ENCODE data around the gene LNX2.

Gene LNX2

DNA sequence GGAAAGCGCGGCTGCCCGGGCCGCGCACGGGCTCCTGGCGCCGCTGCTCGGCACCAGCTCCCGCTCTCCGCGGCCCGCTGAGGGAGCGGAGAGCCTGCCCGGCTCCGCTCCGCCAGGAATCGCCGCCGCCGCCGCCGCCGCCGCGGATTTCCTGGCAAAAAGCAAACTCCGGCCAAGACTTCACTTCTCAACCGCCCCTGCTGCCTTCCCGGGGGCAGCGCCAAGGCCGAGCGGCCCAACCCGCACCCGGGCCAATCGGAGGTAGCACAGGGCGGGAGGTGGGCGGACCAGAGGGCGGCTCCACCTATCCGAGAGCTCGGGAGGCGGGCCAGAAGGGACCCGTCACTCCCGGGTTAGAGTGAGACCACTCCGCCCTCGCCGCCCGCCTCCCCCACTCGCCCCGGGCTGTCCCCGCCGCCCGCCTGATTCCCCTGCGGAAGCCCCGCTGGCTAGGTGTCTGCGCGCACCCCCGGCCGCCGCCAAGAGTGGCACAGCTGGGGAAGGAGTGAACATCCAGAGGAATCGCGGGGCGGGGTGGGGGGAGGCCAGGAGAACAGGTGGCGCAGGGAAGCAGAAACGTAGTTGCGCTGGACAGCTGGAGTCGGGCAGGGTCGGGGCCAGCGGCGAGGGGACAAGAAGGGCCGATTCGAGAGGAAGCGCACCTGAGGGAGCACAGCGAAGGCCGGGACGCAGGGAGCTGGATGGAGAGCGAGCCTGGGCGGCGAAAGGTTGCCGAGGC is at the start of gene LNX2:
LNX2 (minus strand) TSS at position 153 of the 739 bp plus-strand sequence. CDS start 38,826 bp downstream, outside the sequence.
- peak; percentile 95 for DNase-seq (ENCODE audit: low spot score)

DNA sequence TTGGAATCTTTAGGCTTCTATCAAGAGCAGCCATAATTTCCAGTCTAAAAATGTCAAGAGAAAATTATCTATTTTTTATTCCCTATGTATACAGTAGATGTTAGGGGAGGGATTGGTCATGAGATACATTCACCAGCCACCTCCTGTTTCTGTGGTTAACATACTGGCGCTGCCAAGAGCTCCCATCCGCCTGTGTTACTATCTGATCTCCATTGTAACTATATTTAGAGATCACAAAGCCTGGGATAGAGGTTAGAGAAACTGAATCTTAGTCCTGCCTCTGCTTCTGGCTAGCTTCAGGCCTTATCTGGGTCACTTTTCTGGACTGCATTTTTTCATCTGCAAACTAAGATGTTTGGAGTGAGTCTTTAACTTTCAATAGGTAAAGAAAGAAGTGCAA is 47.6 kb upstream of the LNX2 start:
- no peak for DNase-seq (ENCODE audit: low spot score)

DNA sequence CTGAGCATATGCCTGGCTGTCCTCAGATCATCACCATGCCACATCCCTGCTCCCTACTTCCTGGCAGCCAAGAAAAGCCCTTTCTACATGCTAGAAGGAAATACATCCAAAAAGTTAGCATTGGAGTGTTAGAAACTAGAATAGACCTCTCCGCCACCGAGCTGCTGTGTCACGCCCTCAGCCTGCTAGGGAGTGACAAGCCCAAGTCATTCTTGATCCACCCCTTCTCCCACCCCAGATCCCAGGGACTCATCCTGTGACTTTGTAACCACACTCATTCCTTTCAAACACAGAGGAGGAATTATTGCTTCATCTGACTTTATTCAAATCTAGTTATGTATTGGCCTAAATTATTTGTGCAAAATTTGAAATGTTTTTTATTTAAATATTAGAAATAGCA is 46.6 kb upstream of the LNX2 start:
- no peak for DNase-seq (ENCODE audit: low spot score)

DNA sequence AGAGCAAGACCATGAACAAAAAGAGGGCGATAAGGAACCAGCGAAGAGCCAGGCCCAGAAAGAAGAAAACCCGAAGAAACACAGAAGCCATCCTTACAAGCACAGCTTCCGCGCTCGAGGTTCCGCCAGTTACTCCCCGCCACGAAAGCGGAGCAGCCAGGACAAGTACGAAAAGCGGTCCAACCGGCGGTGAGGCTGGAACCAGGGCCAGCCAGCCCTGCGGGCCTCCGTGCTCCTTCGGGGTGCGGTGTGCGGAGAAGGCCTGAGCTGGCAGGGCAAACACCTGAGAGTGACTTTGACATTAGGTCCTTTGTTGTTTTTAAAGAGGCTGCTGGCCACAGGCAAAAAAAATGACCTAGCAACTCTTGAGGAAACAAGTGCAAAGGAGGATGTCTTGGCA is 45.4 kb upstream of the LNX2 start:
- no peak for DNase-seq (ENCODE audit: low spot score)

DNA sequence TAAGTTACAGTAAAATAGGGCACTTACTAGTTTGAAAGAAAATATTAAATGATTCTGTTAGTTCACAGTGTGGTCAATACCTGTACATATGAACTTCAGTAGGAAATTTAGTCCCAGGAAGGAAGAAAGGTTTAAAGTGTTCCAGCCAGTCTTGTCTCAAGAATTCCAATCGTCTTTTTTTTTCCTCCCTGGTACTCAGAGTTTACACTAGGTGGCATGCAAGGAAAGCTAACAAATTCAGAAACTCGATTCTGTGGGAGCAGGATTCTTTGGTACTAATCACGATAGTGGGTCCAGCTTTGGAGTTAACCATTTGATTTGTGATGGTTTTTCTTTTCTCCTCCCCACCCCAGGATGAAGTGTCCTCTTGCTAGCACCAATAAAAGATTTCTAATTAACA is 45.0 kb upstream of the LNX2 start:
- DNase-seq (ENCODE audit: low spot score): peak; percentile 14

DNA sequence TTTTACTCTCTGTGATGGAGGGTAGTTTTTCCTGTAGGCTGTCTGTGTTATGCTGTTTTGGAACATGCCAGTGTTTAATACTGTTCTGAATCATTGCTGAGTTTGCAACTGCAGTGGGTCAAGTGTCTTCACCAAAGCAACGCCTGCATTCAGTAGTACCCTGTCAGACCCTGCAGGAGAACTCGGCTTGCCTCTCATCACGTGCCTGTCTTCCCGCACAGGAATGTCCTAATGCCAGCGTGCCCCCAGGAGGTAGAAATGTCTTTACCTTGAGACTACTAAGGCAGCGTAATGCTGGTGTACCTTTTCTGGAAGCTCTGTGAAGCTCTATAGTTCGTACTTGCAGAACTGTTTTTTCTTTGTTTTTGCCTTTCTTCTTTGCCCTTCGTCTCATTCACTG is 43.6 kb upstream of the LNX2 start:
- no peak for DNase-seq (ENCODE audit: low spot score)

DNA sequence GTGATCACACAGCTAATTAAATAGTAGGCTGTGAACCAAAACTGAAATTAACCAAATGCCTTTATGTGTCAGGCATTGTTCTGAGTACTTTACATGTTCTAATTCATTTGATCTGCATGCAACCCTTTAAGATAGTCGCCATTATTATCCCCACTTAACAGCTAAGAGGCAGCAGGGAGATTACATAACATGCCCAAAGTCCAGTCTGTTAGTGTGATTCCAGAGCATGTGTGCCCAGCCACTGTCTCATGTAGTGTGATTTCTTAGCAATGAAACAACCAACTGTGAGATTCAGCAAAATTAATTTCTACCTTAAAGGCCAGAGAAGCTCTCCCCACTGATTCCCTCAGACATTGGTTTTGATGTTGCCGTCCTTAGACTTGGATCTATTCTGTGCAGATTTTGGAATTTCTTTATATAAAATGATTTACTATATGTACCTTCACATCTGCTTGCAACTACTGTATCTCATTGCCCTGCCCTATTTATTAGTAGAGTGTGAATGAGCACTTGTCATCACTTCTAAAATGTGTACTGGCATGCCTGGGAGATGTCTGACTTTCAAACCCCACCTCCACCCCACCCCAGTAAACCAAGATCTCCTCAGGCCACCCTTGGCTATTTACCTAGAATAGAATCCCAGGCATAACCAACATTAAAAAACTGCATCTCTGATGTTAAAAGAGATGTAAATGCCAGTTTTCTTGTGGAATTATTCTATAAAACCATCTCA is 42.6 kb upstream of the LNX2 start:
- DNase-seq (ENCODE audit: low spot score): no peak

DNA sequence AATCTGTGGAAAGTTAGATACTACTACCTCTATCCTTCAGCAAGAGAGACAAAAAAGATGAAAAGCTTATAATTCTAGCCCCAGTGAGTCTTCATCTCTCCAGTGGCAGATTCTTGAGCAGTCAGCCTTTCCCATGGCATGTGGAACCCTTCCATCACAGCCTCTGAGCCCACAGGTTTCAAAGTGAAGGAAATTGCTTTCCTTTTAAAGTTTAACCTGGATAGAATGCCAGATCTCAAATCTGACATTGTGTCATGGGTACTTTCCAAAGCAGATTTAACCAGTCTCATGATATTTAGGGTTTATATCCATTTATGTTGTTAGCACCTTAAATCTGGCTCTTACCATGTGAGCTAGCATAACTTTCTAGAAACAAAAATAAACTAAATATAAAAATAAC is 40.7 kb upstream of the LNX2 start:
- no peak for DNase-seq (ENCODE audit: low spot score)

DNA sequence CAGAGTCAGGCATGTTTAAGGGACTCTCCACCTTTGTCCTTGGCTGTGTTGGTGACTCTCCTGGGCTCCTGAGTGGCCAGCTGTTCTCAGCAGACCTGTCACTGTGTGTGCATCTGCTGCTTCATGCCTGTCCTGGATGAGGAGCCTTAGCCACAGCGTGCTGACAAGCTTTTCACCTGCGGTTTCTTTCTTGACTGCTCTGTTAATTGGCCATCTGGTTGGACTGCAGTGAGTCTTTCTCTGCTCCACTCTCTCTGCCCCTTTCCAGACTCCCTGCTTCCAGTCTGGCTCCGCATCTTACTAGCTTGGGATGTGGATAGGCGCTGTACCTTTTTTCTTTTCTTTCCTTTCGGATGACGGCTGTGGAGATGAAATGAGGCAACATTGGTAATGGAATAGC is 40.2 kb upstream of the LNX2 start:
- no peak for DNase-seq (ENCODE audit: low spot score)

DNA sequence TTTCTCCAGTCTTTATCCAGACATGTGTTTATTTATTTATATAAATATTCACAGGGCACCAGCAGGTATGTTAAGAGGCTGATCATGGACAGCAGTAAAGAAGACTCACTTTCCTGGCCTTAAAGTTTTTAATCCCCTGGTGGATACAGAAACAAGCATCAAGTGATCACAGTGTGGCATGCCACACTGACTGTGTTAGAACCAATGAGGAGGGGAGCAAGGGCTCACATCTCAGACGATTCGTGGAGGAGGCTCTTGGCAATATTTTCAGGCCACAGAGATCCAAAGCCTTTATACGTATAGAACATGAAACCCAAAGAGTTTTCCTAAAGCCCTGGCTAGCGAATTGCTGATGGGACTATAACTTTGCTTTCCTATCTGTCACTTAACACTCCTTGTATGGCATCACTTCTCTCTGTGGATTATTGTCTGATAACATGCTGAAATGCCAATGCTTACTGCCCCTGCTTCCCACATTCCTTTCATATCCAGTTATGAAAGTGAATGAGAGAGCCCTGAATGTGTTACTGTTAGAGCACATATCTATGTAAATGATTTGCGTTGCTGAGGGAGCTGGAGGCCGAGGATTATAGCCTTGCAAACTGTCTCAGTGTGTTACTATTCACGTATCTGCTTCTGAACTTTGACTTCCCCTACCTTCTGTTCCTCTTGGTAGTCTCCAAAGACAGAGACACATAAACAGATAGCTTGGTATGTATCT is 39.0 kb upstream of the LNX2 start:
- no peak for DNase-seq (ENCODE audit: low spot score)

DNA sequence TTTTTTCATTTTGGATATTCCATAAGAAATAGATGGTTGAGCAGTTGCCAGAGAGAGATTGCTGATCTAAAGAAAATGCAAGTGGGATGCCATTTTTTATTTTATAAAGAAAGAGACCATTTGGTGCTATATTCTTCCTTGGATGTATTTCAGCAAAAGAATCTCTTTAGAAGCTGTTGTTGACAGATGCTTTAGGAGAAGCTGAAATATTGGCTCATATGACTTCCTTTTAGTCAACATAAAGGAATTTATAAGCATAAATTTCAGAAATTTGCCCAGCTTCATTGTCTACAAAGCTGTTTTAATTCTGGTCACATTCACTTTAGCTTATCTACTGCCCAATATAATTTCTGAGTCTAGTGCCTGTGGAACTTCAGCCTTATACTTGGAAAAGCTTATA is 38.2 kb upstream of the LNX2 start:
- DNase-seq (ENCODE audit: low spot score): no peak

DNA sequence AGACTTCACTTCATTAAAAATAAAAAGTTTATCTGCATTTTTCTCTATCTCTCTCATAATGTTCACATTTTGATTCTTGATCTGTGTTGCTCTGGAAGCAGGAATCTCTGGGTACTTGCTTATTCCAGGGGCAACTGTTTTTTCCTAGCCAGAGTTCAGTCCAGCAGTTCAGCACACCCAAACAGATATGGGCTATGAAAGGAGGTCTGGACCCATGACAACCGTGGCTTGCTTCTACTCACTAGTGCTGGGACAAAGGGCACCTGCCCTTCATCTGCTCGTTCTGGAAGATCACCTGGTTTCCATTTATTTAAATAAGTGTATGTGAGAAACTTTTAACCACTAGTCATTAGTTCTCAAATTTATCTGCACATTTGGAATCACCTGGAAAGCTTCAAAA is 37.4 kb upstream of the LNX2 start:
- DNase-seq (ENCODE audit: low spot score): no peak

DNA sequence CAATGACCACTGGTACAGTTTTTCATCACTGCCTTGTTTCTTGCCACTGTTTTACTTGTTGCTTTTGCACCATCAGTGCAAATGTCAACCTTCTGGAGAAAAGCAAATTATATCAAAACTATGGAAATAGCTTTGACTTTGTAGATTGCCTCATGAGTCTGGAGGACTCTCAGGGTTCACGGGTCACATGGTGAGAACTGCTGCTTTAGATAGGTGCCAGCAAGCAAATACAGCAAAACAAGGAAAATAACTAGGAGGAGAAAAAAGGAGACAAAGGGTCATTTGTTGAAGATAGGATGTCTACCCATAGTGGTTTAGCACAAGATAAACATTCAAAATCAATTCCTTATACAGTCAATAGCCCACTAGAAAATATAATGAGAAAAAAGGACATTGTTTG is 34.5 kb upstream of the LNX2 start:
- no peak for DNase-seq (ENCODE audit: low spot score)

DNA sequence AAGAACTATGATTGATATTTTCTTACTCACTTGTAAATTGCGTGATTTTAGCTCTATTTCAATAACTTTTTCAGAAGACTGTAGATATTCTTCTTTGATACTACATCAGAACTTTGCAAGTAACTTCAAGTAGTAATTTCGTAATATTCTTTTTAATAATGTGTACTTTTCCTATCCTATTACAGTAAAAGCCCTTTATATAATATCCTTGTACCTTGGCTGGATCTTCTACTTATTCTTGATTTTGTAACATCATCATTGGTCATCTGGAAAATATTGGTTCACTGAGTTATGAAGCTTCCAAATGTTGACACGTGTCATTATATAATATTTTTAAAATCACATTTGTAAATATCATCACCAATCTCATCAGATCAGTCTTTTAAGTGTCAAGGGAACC is 33.7 kb upstream of the LNX2 start:
- no peak for DNase-seq (ENCODE audit: low spot score)

DNA sequence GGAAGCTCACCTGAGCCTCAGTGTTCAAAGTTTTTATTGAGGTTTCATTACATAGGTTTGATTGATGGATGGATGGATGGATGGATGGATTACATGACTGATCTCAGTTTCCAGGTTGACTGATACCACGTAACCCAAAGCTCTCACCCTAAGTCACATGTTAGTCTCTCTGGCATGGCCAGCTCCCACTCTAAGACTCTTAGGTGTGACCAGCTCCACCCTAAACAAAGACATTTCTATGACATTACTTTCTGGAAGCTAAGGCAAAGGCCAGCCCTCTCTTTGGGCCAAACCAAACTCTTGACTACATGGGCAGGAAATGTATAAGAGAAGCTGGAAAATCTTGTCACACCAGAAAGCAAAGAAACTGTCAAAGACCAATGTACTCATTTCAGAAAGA is 30.0 kb upstream of the LNX2 start:
- no peak for DNase-seq (ENCODE audit: low spot score)

DNA sequence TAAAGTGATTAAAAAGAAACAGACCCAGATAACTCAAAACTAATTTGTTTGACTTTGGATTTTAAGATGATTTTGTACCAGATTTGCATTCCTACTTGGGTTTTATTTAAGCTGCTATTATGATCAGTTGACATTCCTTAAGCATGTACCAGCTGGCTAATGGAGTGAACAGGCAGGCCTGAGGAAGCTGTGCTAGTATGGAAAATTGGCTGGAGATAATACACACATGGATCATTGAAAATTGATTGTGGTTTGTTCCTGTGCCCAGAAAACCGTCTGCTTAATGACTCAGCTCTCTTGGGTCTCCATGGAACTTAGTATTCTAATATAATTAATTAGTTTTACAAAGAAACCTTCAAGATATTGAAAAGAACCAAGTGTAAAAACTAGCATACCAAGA is 24.0 kb upstream of the LNX2 start:
- DNase-seq (ENCODE audit: low spot score): no peak

DNA sequence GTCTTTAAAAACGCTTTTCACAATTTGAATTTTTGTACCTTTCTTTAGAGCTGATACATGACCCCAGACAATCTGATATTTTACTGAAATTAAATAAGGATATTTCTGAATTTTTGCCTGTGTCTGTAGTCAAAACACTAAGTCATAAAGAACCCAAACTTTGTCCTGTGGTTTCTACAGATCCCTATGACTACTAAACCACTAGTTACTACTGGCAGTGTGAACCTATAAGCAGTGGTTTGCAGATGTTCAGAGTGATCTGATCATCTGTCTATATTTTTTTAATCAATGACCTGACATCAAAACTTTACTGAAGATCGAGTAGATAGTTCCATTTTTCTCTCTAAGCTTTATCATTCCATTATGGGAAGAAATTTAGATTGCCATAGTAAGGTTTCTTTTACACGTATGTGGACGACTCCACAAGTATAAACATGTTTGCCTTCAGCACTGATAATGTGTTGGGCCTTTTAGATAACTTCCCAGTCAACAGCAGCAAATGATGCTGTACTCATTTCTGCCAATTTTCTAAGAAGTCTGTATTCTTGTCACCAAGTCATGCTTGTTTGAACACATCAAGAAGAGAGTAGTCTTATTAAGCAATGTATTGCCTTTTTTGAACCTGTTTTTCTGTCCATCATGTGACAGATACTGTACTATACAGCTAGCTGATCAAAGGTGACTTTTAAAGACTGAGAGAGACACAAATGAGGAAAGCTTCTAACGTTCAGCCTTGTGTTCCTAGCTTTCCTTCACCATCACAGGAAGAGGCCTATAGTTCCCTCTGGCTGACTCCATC is 23.2 kb upstream of the LNX2 start:
- DNase-seq (ENCODE audit: low spot score): no peak

DNA sequence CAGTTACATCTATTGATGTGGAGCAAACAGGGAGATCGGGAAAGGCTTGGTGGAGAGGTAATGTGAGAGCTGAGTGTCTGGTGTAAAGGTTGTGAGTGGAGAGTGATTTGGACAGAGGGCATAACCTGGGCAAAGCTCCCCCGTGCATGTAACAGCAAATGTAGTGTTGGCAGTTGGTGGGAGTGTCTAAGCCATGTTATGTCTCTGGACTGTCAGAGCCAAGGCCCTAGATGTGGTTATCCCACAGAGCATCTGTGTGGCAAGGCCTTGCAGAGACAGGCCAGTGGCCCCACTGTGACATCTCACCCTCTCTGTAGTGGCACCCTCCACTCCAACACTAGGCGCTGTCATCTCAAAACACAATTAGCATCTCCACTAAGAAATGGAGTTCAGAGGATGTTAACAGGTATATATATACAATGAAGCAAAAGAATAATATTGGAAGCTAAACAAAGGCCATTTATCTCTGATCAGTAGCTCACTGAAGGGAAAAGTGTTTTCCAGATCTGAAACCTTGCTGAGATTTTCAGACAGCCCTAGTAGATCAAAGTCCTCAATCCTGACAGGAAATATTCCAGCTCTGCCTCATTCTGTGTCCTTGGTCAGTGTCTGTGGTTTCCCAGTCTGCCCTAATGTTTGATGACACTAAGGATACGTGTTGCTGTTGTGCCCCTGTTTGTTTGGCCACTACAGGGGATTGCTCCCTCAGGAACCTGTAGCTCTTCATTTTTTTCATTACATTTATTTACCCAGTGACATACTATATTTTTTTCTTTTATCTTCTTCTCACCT is 21.6 kb upstream of the LNX2 start:
- no peak for DNase-seq (ENCODE audit: low spot score)

DNA sequence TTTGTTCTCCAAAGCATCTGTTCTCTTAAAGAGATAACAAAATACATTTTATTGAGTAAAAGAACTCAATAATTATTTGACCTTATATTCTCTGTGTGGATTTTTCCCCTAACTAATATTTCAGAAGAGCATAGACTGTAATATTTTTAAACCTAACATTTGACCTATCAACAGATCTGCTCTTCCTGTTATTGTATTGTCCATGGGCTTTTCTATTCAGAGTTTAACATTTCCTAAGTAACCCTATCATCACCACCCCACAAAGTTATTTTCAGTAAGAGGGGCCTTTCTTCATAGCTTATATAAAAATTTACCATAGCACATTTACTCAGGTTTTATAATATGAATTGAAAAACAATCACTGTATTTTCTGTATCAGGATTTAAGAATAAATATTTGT is 18.9 kb upstream of the LNX2 start:
- no peak for DNase-seq (ENCODE audit: low spot score)

DNA sequence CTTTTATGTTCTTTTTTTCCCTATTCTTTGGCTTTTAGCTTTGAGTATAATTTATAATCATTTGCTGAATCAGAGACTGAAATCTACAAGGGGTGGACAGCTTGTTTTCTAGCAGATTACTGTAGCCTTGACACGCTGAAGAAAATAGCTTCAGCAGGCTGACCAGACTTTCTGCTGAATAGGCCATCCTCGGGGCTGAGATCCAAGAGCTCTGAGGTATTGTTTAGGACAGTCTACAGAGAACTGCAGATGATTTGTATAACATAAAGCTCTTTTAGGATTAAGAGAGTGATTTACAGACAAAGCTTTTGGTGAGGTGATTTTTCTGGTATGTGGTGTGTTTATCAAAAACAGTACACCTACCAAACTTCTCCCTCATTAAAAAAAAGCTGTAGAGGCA is 18.2 kb upstream of the LNX2 start:
- no peak for DNase-seq (ENCODE audit: low spot score)

DNA sequence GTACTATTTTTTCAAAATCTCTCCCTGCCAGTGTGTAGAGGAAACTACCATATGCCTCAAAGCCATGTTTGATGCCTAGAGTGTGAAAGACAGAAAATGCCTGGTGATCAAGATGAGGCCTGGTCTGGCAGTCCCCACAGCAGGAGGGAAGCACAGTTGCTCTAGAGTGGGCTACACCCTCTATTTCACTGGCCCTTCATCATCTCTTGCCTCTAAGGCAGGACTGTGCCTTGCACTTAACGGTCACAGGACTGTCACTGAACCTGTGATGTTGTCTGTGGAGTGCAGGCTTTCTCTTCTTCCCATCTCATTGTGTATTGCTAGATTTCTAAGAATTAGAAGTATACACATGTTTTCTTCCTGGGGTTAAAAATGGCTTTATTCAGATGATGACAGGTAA is 17.7 kb upstream of the LNX2 start:
- DNase-seq (ENCODE audit: low spot score): no peak

DNA sequence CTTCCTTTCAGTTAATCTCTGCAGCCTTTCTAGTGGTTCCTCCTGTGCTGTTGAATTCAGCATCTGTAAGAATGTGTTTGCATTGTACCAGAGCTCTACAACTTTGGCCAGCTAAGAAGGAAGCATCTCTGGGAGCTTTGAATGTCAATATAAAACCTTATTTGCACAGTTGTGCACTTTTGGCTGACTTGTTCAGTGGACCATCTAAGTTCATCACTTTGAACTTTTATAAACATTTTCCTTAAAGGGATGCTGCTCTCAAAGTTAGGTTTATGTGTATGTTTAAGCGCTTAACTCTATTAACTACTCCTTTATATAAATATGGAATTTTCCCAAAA is 16.9 kb upstream of the LNX2 start:
- DNase-seq (ENCODE audit: low spot score): no peak

Data from RKO (cell line).